GM23338 (cell line): Measurements from ENCODE around the gene WT1. TPM values are rescaled to one million over a fixed set of nuclear protein-coding genes. Genes with fewer than 3 reads are reported as not detected.

Experiments
- ATAC-seq: fragments of 200-7000 bp; cut with Tn5 transposase; 3 replicates; pipeline ENCODE4 v1.9.1; 2020
- DNase-seq: peaks from one replicate; pipeline ENCODE4 v3.0.0-alpha.2; 2015; ENCODE audit warnings: low spot score
- H2AFZ ChIP-seq: fragments of 200-600 bp; sonication (generic); 2 replicates; pipeline ENCODE4 v1.8.0; 2016; ENCODE audit warnings: antibody characterized with exemption, mild to moderate bottlenecking, moderate library complexity
- H3F3A ChIP-seq: fragments of 200-600 bp; sonication (generic); replicated peaks from 2 replicates; pipeline ENCODE4 v1.8.0; 2017; ENCODE audit warnings: antibody characterized with exemption, mixed run types, low read depth
- H3K27ac ChIP-seq: fragments of 200-600 bp; sonication (generic); 2 replicates; pipeline ENCODE4 v1.6.1; 2016; ENCODE audit warnings: low read depth
- H3K27me3 ChIP-seq: fragments of 200-600 bp; sonication (generic); 2 replicates; pipeline ENCODE4 v1.8.0; 2016; ENCODE audit warnings: mild to moderate bottlenecking, mixed run types, moderate library complexity; ENCODE audit not compliant: insufficient read depth
- H3K36me3 ChIP-seq: fragments of 200-600 bp; sonication (generic); 2 replicates; pipeline ENCODE4 v1.8.0; 2016; ENCODE audit warnings: mild to moderate bottlenecking; ENCODE audit not compliant: insufficient read depth
- H3K4me1 ChIP-seq: fragments of 200-600 bp; sonication (generic); 2 replicates; pipeline ENCODE4 v1.8.0; 2016; ENCODE audit warnings: mild to moderate bottlenecking, moderate library complexity; ENCODE audit not compliant: insufficient read depth
- H3K4me2 ChIP-seq: fragments of 200-600 bp; sonication (generic); 2 replicates; pipeline ENCODE4 v1.7.1; 2017; ENCODE audit warnings: mixed run types
- H3K4me3 ChIP-seq: fragments of 200-600 bp; sonication (generic); 2 replicates; pipeline ENCODE4 v1.6.1; 2016; ENCODE audit warnings: mixed run types
- H3K79me2 ChIP-seq: fragments of 200-600 bp; sonication (generic); replicated peaks from 2 replicates; pipeline ENCODE4 v1.8.0; 2017; ENCODE audit warnings: mild to moderate bottlenecking; ENCODE audit not compliant: insufficient read depth
- H3K9me2 ChIP-seq: fragments of 200-600 bp; sonication (generic); 2 replicates; pipeline ENCODE4 v1.8.0; 2017; ENCODE audit not compliant: insufficient read depth
- H4K20me1 ChIP-seq: fragments of 200-600 bp; sonication (generic); replicated peaks from 2 replicates; pipeline ENCODE4 v1.8.0; 2017; ENCODE audit warnings: mild to moderate bottlenecking; ENCODE audit not compliant: insufficient read depth
- H3K27ac Mint-ChIP-seq: 2 replicates; pipeline ENCODE4 v1.8.0; 2020; ENCODE audit warnings: inconsistent platforms, mild to moderate bottlenecking, moderate library complexity, mixed read lengths
- H3K27me3 Mint-ChIP-seq: 3 replicates; pipeline ENCODE4 v1.8.0; 2022; ENCODE audit warnings: low read depth, mild to moderate bottlenecking, moderate library complexity, mixed read lengths, inconsistent platforms; ENCODE audit not compliant: insufficient read depth, poor library complexity
- H3K36me3 Mint-ChIP-seq: 3 replicates; pipeline ENCODE4 v1.8.0; 2021; ENCODE audit warnings: low read depth, mild to moderate bottlenecking, inconsistent platforms, moderate library complexity, mixed read lengths
- H3K4me1 Mint-ChIP-seq: 3 replicates; pipeline ENCODE4 v1.8.0; 2020; ENCODE audit warnings: mild to moderate bottlenecking, inconsistent platforms, mixed read lengths
- H3K4me3 Mint-ChIP-seq: 3 replicates; pipeline ENCODE4 v1.8.0; 2021; ENCODE audit warnings: moderate library complexity, mild to moderate bottlenecking, inconsistent platforms, mixed read lengths
- H3K9me3 Mint-ChIP-seq: 3 replicates; pipeline ENCODE4 v1.8.0; 2020; ENCODE audit warnings: moderate library complexity, mild to moderate bottlenecking, inconsistent platforms, mixed read lengths
- CTCF ChIP-seq, 2 experiments: fragments of 200-600 bp in 1 of 2; sonication (generic) in 1 of 2; conservative IDR thresholded peaks; 2 replicates each; pipeline versions ENCODE4 v1.5.1 to v1.6.1; 2016 to 2017; ENCODE audit warnings: antibody characterized with exemption in 2 of 2, low read depth in 2 of 2, mild to moderate bottlenecking in 2 of 2, moderate library complexity in 1 of 2
- EZH2 ChIP-seq: fragments of 200-600 bp; sonication (generic); IDR thresholded peaks from one replicate; pipeline ENCODE4 v1.8.0; 2017; ENCODE audit warnings: antibody characterized with exemption, mild to moderate bottlenecking, low read depth; ENCODE audit not compliant: unreplicated experiment
- EZH2phosphoT487 ChIP-seq: fragments of 200-600 bp; sonication (generic); IDR thresholded peaks from one replicate; pipeline ENCODE4 v1.8.1; 2018; ENCODE audit warnings: antibody characterized with exemption; ENCODE audit not compliant: unreplicated experiment
- JUNB ChIP-seq: IDR thresholded peaks from one replicate; pipeline ENCODE4 v1.6.1; 2016; ENCODE audit warnings: antibody characterized with exemption; ENCODE audit not compliant: unreplicated experiment
- NANOG ChIP-seq: IDR thresholded peaks from 2 replicates; pipeline ENCODE4 v1.6.1; 2016; ENCODE audit warnings: antibody characterized with exemption, borderline replicate concordance
- POLR2AphosphoS5 ChIP-seq: IDR thresholded peaks from 2 replicates; pipeline ENCODE4 v1.6.1; 2016; ENCODE audit warnings: antibody characterized with exemption, low read depth
- ZNF114 ChIP-seq: fragments of 250-450 bp; sonication (Bioruptor Pico); IDR thresholded peaks from 2 replicates; pipeline ENCODE4 v1.5.0; 2020; ENCODE audit warnings: mild to moderate bottlenecking, moderate library complexity
- ZNF331 ChIP-seq: fragments of 250-450 bp; sonication (Bioruptor Pico); IDR thresholded peaks from 2 replicates; pipeline ENCODE4 v1.5.0; 2020; ENCODE audit warnings: low read depth, mild to moderate bottlenecking, moderate library complexity
- polyA plus RNA-seq: library from polyadenylated mRNA; unstranded; fragments of >200 nt; fragmentation: Nextera tagmentation; extraction: Ambion mirVana; gene quantifications from 2 replicates; pipeline ENCODE4 v1.2.1, GENCODE V29; 2016
- total RNA-seq: library from RNA; depleted of rRNA; stranded (reverse); fragments of >200 nt; shearing (Covaris generic); gene quantifications from 2 replicates; pipeline ENCODE4 v1.2.3, GENCODE V29; 2014
- TF ChIP-seq, protein P1 (sequence below): IDR thresholded peaks from one replicate; pipeline ENCODE4 v1.6.1; 2018; ENCODE audit warnings: antibody characterized with exemption; ENCODE audit not compliant: unreplicated experiment
- TF ChIP-seq, protein P2 (sequence below): IDR thresholded peaks from 2 replicates; pipeline ENCODE4 v1.6.1; 2016; ENCODE audit warnings: antibody characterized with exemption

WT1 gene
- total and polyA plus RNA-seq, 2 experiments from 2014 or later: 0.21 TPM; not detected in 1

GRCh38 chr11:32447252-32447651, 11.9 kb upstream of the WT1 start (continued):
- TF ChIP-seq CTCF (conservative IDR thresholded peaks at IDR 0.05; ENCODE audit: low read depth in 2 of 2) (no peak), ZNF331 (CRISPR knock-in tag) (no peak), JUNB (no peak)
- TF ChIP-seq, protein P1, sequence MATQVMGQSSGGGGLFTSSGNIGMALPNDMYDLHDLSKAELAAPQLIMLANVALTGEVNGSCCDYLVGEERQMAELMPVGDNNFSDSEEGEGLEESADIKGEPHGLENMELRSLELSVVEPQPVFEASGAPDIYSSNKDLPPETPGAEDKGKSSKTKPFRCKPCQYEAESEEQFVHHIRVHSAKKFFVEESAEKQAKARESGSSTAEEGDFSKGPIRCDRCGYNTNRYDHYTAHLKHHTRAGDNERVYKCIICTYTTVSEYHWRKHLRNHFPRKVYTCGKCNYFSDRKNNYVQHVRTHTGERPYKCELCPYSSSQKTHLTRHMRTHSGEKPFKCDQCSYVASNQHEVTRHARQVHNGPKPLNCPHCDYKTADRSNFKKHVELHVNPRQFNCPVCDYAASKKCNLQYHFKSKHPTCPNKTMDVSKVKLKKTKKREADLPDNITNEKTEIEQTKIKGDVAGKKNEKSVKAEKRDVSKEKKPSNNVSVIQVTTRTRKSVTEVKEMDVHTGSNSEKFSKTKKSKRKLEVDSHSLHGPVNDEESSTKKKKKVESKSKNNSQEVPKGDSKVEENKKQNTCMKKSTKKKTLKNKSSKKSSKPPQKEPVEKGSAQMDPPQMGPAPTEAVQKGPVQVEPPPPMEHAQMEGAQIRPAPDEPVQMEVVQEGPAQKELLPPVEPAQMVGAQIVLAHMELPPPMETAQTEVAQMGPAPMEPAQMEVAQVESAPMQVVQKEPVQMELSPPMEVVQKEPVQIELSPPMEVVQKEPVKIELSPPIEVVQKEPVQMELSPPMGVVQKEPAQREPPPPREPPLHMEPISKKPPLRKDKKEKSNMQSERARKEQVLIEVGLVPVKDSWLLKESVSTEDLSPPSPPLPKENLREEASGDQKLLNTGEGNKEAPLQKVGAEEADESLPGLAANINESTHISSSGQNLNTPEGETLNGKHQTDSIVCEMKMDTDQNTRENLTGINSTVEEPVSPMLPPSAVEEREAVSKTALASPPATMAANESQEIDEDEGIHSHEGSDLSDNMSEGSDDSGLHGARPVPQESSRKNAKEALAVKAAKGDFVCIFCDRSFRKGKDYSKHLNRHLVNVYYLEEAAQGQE: no peak
- TF ChIP-seq, protein P2, sequence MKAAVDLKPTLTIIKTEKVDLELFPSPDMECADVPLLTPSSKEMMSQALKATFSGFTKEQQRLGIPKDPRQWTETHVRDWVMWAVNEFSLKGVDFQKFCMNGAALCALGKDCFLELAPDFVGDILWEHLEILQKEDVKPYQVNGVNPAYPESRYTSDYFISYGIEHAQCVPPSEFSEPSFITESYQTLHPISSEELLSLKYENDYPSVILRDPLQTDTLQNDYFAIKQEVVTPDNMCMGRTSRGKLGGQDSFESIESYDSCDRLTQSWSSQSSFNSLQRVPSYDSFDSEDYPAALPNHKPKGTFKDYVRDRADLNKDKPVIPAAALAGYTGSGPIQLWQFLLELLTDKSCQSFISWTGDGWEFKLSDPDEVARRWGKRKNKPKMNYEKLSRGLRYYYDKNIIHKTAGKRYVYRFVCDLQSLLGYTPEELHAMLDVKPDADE: no peak

DNA sequence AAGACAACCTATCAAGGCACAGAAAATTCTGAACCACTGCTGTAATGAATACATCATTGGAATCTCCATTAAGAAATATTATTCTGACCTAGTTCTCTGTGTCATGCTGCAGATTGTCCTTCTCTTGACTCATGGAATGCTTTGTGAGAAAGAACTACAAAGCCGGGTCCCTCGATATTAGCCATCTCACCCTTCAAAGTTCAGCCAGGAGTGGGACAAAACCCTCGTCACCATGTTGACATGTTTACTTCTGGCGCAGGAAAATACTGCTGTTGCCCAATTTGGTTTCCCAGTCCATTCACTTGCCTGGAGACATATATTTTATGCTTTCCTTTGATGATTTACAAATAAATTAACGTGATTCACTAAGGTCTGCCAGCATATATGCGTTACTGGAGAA, 10.9 kb upstream of the WT1 start:
- Histone ChIP-seq H3K4me2 (no peak overlapping the region), H3K79me2 (no peaks in the 10 kb centered on the region), H3K36me3 (no peaks in the 10 kb centered on the region), H3K27ac (no peak overlapping the region), H3F3A (no peaks in the 10 kb centered on the region), H2AFZ (no peak overlapping the region), H3K9me2 (no peaks in the 10 kb centered on the region), H3K4me1 (peaks cover 3% of the 10 kb centered on the region; the same call in 1 of the 2 replicates), H3K27me3 (peaks cover 44% of the 10 kb centered on the region), H3K4me3 (no peak overlapping the region), H4K20me1 (no peaks in the 10 kb centered on the region)
- Mint-ChIP-seq H3K4me3 (no peak overlapping the region), H3K9me3 (no peaks in the 10 kb centered on the region), H3K36me3 (no peaks in the 10 kb centered on the region), H3K4me1 (no peaks in the 10 kb centered on the region; the same call in 2 of the 3 replicates), H3K27ac (no peak overlapping the region), H3K27me3 (peaks cover 20% of the 10 kb centered on the region)
- DNase-seq: no peak
- ATAC-seq: no peak
- TF ChIP-seq, protein P2: no peak
- no peak for TF ChIP-seq JUNB
- no peak for TF ChIP-seq POLR2AphosphoS5
- TF ChIP-seq, protein P1: no peak
- no peak for TF ChIP-seq ZNF331 (CRISPR knock-in tag)
- TF ChIP-seq EZH2: no peak
- no peak for TF ChIP-seq ZNF114 (CRISPR knock-in tag)
- no peak for TF ChIP-seq NANOG
- TF ChIP-seq EZH2phosphoT487: no peak
